Measurements from ENCODE around the gene RCN2.

Gene RCN2

DNA sequence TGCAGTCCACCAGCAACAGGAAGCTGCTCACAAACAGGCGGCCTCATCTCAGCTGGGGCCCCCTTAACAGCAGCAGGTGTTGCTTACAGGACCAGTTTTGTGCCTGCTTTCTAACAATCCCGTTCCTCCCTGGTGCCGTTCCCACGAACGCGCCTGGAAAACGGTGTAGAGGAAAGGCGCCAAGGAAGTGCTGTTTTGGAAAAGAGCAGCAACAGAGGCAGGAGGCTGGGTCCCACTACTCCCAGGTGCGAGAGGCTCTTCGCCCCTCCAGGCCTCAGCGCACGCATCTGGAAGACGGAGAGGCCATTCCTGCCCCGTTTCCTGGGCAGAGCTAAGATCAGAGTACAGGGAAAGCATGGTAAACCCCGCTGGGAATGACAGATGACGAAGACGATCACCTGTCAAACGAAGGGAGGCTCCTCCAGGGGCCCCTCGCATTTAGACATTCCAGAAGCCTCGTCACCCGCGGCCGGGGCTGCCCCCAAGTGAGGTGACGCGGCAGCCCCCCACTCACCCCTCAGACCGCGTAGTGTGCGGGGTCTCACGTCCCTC lies 27.0 kb upstream of the RCN2 start:
- Histone ChIP-seq H3K27ac (ENCODE audit: low read depth, low read length) (peak overlapping the region; percentile 56), H3K4me1 (ENCODE audit: control insufficient read depth, insufficient read depth, low read length) (peaks cover 13% of the 10 kb centered on the region), H3K4me3 (ENCODE audit: low read depth, low read length) (peak overlapping the region; percentile 83), H3K9me3 (ENCODE audit: control insufficient read depth, insufficient read depth, low read depth, low read length) (no peaks in the 10 kb centered on the region), H3K27me3 (ENCODE audit: control insufficient read depth, insufficient read depth, low read length) (peaks cover 20% of the 10 kb centered on the region), H3K36me3 (ENCODE audit: control insufficient read depth, insufficient read depth, low read length) (no peaks in the 10 kb centered on the region), H3K9ac (ENCODE audit: low read length) (peak overlapping the region; percentile 52)

DNA sequence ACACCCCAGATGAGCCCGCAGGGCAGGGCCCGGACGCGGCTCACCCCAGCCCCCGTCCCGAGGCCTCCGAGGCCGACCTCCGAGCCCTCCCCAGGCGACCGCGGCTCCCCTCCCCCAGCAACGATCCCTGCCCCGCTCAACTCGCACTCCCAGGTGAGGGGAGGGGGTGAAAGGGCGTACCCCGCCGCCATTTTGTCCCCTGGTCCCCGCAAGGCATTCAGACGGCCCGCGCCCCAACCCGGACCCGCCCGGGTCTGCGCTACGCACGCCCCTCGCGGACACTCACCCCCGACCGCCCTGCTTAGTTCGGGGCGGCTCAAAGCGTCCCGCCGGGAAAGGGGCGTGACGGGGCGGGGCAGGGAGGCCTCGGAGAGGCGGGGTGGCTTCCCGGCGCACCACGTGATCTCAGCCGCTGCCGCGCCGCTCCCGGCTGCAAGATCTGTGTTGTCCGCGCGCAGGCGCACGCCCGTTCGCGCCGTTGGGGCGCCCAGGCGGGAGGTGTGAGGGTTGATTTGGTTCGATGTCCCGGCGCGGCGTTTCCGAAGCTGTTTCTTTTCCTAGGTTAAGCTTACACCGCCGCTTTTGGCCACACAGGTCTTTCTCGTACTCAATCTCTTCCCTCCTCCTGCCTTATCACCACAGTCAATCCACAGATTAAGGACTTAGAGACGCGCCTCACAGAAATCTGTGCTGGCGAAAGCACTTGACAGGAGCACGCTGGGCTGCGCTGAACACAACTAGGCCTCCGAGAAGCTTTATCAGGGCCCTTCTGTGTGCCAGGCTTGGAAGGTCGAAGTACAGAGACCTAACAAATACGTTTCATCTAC lies 26.3 kb upstream of the RCN2 start, which contains the start of gene SCAPER:
Gene SCAPER, minus strand, starts transcription at position 328 of the 827 bp plus-strand sequence. CDS start 21,523 bp downstream, outside the sequence.
- peak within 1 kb of the TSS; percentile 52 for H3K9ac ChIP-seq (ENCODE audit: low read length)
- no peaks in the 10 kb centered on the region for H3K9me3 ChIP-seq (ENCODE audit: control insufficient read depth, insufficient read depth, low read depth, low read length)
- peaks cover 20% of the 10 kb centered on the region for H3K27me3 ChIP-seq (ENCODE audit: control insufficient read depth, insufficient read depth, low read length)
- H3K36me3 ChIP-seq (ENCODE audit: control insufficient read depth, insufficient read depth, low read length) = no peaks in the 10 kb centered on the region
- H3K4me3 ChIP-seq (ENCODE audit: low read depth, low read length) = peak within 1 kb of the TSS; percentile 83
- peaks cover 13% of the 10 kb centered on the region for H3K4me1 ChIP-seq (ENCODE audit: control insufficient read depth, insufficient read depth, low read length)
- H3K27ac ChIP-seq (ENCODE audit: low read depth, low read length) = peak within 1 kb of the TSS; percentile 56

GRCh38 chr15:76905855-76906254 lies 25.7 kb upstream of the RCN2 start:
- no peak overlapping the region for H3K27ac ChIP-seq (ENCODE audit: low read depth, low read length)
- peaks cover 20% of the 10 kb centered on the region for H3K27me3 ChIP-seq (ENCODE audit: control insufficient read depth, insufficient read depth, low read length)
- H3K4me1 ChIP-seq (ENCODE audit: control insufficient read depth, insufficient read depth, low read length) = peaks cover 13% of the 10 kb centered on the region
- H3K9ac ChIP-seq (ENCODE audit: low read length) = no peak overlapping the region
- no peaks in the 10 kb centered on the region for H3K9me3 ChIP-seq (ENCODE audit: control insufficient read depth, insufficient read depth, low read depth, low read length)
- H3K4me3 ChIP-seq (ENCODE audit: low read depth, low read length) = peak overlapping the region; percentile 83
- H3K36me3 ChIP-seq (ENCODE audit: control insufficient read depth, insufficient read depth, low read length) = no peaks in the 10 kb centered on the region

DNA sequence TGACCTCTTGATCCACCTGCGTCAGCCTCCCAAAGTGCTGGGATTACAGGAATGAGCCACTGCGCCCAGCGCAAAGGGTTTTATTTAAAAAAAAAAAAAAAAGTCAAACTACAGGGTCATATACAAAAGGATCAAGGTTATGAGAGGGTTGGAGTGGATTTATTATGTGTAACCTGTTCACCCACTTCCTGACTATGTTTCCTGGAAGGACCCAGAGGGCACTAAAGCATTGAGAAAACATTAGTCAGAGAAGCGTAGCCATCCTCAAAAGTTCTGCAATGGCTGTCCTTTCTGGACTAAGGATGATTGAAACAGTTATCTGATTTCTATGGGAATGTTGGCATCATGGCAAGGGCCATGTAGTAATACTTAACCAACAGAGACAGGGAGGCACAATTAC lies 19.1 kb upstream of the RCN2 start:
- Histone ChIP-seq H3K27me3 (ENCODE audit: control insufficient read depth, insufficient read depth, low read length) (peaks cover 7% of the 10 kb centered on the region; the same call in 1 of the 2 replicates), H3K4me1 (ENCODE audit: control insufficient read depth, insufficient read depth, low read length) (no peaks in the 10 kb centered on the region)

GRCh38 chr15:76913737-76914136 lies 17.8 kb upstream of the RCN2 start:
- no peak overlapping the region for H3K9ac ChIP-seq (ENCODE audit: low read length)
- peaks cover 7% of the 10 kb centered on the region; the same call in 1 of the 2 replicates for H3K27me3 ChIP-seq (ENCODE audit: control insufficient read depth, insufficient read depth, low read length)
- no peaks in the 10 kb centered on the region for H3K36me3 ChIP-seq (ENCODE audit: control insufficient read depth, insufficient read depth, low read length)
- no peak overlapping the region for H3K4me3 ChIP-seq (ENCODE audit: low read depth, low read length)
- H3K9me3 ChIP-seq (ENCODE audit: control insufficient read depth, insufficient read depth, low read depth, low read length) = no peaks in the 10 kb centered on the region
- H3K27ac ChIP-seq (ENCODE audit: low read depth, low read length) = no peak overlapping the region
- no peaks in the 10 kb centered on the region for H3K4me1 ChIP-seq (ENCODE audit: control insufficient read depth, insufficient read depth, low read length)

More for the DNA sequence above, 19.1 kb upstream of the RCN2 start:
- H3K9ac ChIP-seq (ENCODE audit: low read length) = no peak overlapping the region
- H3K4me3 ChIP-seq (ENCODE audit: low read depth, low read length) = no peak overlapping the region
- H3K36me3 ChIP-seq (ENCODE audit: control insufficient read depth, insufficient read depth, low read length) = no peaks in the 10 kb centered on the region
- H3K27ac ChIP-seq (ENCODE audit: low read depth, low read length) = no peak overlapping the region
- no peaks in the 10 kb centered on the region for H3K9me3 ChIP-seq (ENCODE audit: control insufficient read depth, insufficient read depth, low read depth, low read length)

- peaks cover 7% of the 10 kb centered on the region; the same call in 1 of the 2 replicates for H3K27me3 ChIP-seq (ENCODE audit: control insufficient read depth, insufficient read depth, low read length)
- H3K9ac ChIP-seq (ENCODE audit: low read length) = no peak overlapping the region
- no peak overlapping the region for H3K27ac ChIP-seq (ENCODE audit: low read depth, low read length)
- H3K4me1 ChIP-seq (ENCODE audit: control insufficient read depth, insufficient read depth, low read length) = no peaks in the 10 kb centered on the region
- H3K36me3 ChIP-seq (ENCODE audit: control insufficient read depth, insufficient read depth, low read length) = no peaks in the 10 kb centered on the region
- no peak overlapping the region for H3K4me3 ChIP-seq (ENCODE audit: low read depth, low read length)
- H3K9me3 ChIP-seq (ENCODE audit: control insufficient read depth, insufficient read depth, low read depth, low read length) = no peaks in the 10 kb centered on the region
Measured at GRCh38 chr15:76916369-76916768, 15.2 kb upstream of the RCN2 start.

DNA sequence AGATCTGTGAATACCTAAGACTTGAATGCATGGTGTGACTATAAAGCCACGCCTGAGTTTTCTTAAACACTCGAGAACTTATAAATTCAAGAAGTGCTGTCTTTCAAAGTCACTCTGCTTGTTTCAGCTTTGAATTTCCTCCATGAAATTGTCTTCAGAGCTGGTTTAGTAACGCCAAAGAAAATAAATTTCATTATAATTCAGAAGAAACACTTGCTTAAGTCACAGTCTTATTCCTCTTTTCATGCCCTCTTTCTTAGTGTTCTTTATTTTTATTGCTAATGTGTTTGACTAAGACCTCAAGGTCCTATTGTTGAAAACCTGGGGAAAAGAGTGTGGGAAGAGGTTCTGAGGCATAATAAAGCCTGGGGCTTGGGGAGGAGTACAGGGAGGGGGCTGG lies 3.3 kb upstream of the RCN2 start:
- peaks cover 11% of the 10 kb centered on the region for H3K4me1 ChIP-seq (ENCODE audit: control insufficient read depth, insufficient read depth, low read length)
- no peak overlapping the region for H3K27ac ChIP-seq (ENCODE audit: low read depth, low read length)
- H3K9ac ChIP-seq (ENCODE audit: low read length) = no peak overlapping the region
- H3K4me3 ChIP-seq (ENCODE audit: low read depth, low read length) = no peak overlapping the region
- H3K9me3 ChIP-seq (ENCODE audit: control insufficient read depth, insufficient read depth, low read depth, low read length) = no peaks in the 10 kb centered on the region
- H3K36me3 ChIP-seq (ENCODE audit: control insufficient read depth, insufficient read depth, low read length) = peaks cover 5% of the 10 kb centered on the region
- no peaks in the 10 kb centered on the region for H3K27me3 ChIP-seq (ENCODE audit: control insufficient read depth, insufficient read depth, low read length)

GRCh38 chr15:76929011-76929760 lies 2.4 kb upstream of the RCN2 start:
- Histone ChIP-seq H3K4me1 (ENCODE audit: control insufficient read depth, insufficient read depth, low read length) (peaks cover 12% of the 10 kb centered on the region), H3K9me3 (ENCODE audit: control insufficient read depth, insufficient read depth, low read depth, low read length) (no peaks in the 10 kb centered on the region), H3K27me3 (ENCODE audit: control insufficient read depth, insufficient read depth, low read length) (no peaks in the 10 kb centered on the region), H3K36me3 (ENCODE audit: control insufficient read depth, insufficient read depth, low read length) (peaks cover 13% of the 10 kb centered on the region), H3K4me3 (ENCODE audit: low read depth, low read length) (no peak overlapping the region), H3K9ac (ENCODE audit: low read length) (no peak overlapping the region), H3K27ac (ENCODE audit: low read depth, low read length) (no peak overlapping the region)

DNA sequence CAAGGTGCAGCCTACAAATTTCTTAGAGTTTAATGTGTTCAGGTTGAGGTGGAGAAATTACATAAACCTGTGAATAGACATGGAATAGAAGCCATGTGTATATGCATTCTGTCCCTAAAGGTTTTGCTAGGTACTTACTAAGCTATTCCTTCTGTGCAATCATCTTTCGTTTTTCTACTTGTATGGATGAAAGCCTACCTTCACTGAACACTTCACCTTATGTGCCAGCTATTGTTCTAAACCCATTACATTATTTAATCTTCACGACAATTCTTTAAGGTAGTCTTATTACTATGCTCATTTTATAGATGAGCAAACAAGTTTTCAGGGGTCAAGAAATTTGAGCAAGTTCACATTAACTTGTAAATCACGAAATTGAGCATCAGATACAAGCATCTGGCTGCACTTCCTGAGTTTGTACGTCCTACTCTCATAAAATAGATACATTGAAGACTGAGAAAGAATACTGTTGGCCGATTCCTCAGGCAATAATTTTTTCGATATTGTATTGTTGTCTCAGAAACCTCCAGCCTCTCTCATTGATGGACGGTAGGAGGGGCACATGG lies 635 bp upstream of the RCN2 start:
- peak overlapping the region; percentile 66; the same call in 1 of the 2 replicates for H3K27ac ChIP-seq (ENCODE audit: low read depth, low read length)
- H3K36me3 ChIP-seq (ENCODE audit: control insufficient read depth, insufficient read depth, low read length) = peaks cover 29% of the 10 kb centered on the region

DNA sequence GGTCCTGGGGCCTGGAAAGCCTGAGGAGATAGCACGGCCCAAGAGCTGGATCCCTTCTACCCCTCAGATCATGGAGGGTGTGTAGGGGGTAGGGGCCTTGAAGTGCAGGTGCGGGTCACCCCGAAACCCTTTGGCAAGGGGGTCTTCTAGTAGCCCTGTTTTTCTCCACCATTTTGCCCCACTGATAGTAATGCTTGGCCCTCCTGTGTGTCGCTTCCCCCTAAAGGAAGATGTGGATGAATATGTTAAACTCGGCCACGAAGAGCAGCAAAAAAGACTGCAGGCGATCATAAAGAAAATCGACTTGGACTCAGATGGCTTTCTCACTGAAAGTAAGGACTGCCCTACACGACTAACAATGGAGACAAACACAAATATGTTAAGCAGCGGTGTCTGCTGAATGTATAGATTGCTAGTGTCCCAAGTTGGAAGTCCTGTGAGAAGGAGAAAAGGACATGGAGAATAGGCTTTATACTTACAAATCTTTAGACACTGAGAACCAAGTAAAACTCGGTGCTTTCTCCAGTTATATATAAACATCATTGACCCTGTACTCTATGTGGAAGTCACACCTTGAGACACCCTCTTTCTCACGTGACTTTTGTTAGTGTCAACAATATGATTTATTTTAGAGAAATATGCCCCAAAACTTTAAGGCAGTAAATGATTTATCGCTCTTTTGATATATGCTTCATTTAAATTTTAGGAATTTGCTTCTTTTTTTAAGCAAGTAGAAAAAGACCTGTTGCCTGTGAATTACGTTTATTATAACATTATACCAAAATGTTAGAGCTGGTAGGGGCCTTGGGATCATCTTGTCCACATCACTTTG lies 802 bp downstream of the RCN2 start:
- no peaks in the 10 kb centered on the region for H3K27me3 ChIP-seq (ENCODE audit: control insufficient read depth, insufficient read depth, low read length)
- H3K36me3 ChIP-seq (ENCODE audit: control insufficient read depth, insufficient read depth, low read length) = peaks cover 42% of the 10 kb centered on the region
- H3K27ac ChIP-seq (ENCODE audit: low read depth, low read length) = peak overlapping the region; percentile 86; the same call in 1 of the 2 replicates
- H3K9me3 ChIP-seq (ENCODE audit: control insufficient read depth, insufficient read depth, low read depth, low read length) = no peaks in the 10 kb centered on the region
- H3K4me1 ChIP-seq (ENCODE audit: control insufficient read depth, insufficient read depth, low read length) = peaks cover 12% of the 10 kb centered on the region
- H3K4me3 ChIP-seq (ENCODE audit: low read depth, low read length) = peak overlapping the region; percentile 95
- H3K9ac ChIP-seq (ENCODE audit: low read length) = peak overlapping the region; percentile 94

More for the DNA sequence above, 635 bp upstream of the RCN2 start:
- Histone ChIP-seq H3K9me3 (ENCODE audit: control insufficient read depth, insufficient read depth, low read depth, low read length) (no peaks in the 10 kb centered on the region), H3K27me3 (ENCODE audit: control insufficient read depth, insufficient read depth, low read length) (no peaks in the 10 kb centered on the region), H3K4me1 (ENCODE audit: control insufficient read depth, insufficient read depth, low read length) (peaks cover 12% of the 10 kb centered on the region), H3K4me3 (ENCODE audit: low read depth, low read length) (peak overlapping the region; percentile 95), H3K9ac (ENCODE audit: low read length) (peak overlapping the region; percentile 78)

Data from HUES6 (cell line).